ENCODE data around the gene KLHL11. TPM values are rescaled to one million over a fixed set of nuclear protein-coding genes. Genes with fewer than 3 reads are reported as not detected.
A peak's percentile ranks its signal among the peaks of the same experiment; 100 is the strongest.

Gene KLHL11
- total RNA-seq (2014; rRNA removed; shearing (Covaris generic)), result 27.7 and 28.5 TPM in 2 replicates
- 12.5 and 12.8 TPM in 2 replicates for polyA plus RNA-seq (2016; fragmentation: Nextera tagmentation; extraction: Ambion mirVana)

DNA sequence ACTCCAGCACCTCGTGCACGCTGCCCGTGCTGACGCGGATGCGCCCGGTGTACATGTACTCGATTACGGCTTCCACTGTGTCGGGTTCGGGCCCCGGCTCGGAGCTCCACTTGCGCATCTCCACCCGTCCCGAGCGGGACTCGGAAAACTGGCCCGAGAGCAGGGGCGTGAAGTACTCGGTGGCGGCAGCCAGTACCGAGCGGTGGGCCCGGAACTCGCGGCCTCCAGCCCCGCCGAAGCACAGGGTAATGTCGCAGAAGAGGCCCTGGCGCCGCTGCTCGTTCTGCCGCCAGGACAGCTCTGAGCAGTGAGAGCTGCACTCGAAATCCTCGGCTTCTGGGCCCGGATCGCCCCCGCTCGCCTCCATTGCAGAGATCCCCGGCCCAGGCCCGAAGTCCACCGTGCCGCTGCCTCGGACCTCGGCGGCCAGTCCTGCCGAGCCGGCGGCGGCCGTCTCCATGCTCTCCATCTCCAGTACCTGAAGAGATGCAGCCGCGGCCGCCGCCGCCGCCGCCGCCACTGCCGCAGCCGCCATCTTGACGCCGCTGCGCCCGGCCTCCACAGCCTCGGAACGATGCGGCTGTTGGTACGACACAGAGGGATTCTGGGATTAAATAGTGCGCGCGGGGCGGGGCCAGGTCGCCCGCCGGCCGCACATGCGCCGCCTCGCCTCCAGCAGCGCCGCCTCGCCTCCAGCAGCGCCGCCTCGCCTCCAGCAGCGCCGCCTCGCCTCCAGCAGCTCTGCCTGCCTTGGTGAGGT, at the start of gene KLHL11:
Gene KLHL11 (minus strand): TSS at position 588 of the 760 bp plus-strand sequence. CDS start 53 bp downstream, at position 535.
- TF ChIP-seq EZH2phosphoT487 (IDR thresholded peaks at IDR 0.05; ENCODE audit: insufficient read depth, low read depth) (no peak), EZH2 (IDR thresholded peaks at IDR 0.05; ENCODE audit: insufficient read depth, poor library complexity, severe bottlenecking) (no peak)
- Histone ChIP-seq H3K27me3 (replicated peaks; ENCODE audit: insufficient read depth) (no peaks in the 10 kb centered on the region), H3K36me3 (ENCODE audit: low read depth) (peaks cover 31% of the 10 kb centered on the region), H3F3A (ENCODE audit: insufficient read depth) (peaks cover 38% of the 10 kb centered on the region), H3K4me2 (ENCODE audit: unreplicated experiment) (peak within 1 kb of the TSS; percentile 85), H3K27ac (peak within 1 kb of the TSS; percentile 79), H3K9ac (peak within 1 kb of the TSS; percentile 92), H3K79me2 (ENCODE audit: insufficient read depth) (peaks cover 49% of the 10 kb centered on the region), H4K20me1 (ENCODE audit: insufficient read depth) (no peaks in the 10 kb centered on the region), H3K4me1 (ENCODE audit: insufficient read depth) (peaks cover 12% of the 10 kb centered on the region), H3K9me3 (ENCODE audit: low read depth) (no peaks in the 10 kb centered on the region), H3K4me3 (peak within 1 kb of the TSS; percentile 90), H2AFZ (peak within 1 kb of the TSS; percentile 73), H3K9me2 (ENCODE audit: insufficient read depth) (no peaks in the 10 kb centered on the region)
- 1% methylated on average over 52 to 68 of the region's 90 CpGs for WGBS, 2 experiments (ENCODE audit: low coverage in 1 of 2, low lambda C conversion rate in 2 of 2, missing lambda C conversion rate in 2 of 2)
- DNase-seq, result peak; percentile 98
- in situ Hi-C loops (cut with MboI), result no loop called here

DNA sequence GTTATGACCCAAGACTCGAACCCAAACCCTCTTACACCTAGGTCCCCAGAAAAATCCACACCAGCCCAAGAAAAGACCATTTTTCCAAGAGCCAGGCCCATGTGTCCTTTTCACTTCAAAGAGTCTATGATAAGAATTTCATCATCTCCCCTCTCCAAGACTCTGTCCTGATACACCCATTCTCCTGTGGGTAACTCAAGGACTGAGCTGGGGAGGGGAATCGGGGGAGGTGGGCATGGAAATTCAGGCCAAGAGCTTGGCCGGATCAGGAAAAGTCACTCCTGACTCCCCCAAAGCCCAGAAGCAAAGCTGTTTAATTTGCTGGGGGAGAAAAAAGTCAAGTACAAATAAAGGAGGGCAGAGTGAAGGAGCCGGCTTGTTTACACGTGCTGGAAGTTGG, 49.8 kb upstream of the KLHL11 start:
- WGBS, 2 experiments (ENCODE audit: low coverage in 1 of 2, low lambda C conversion rate in 2 of 2, missing lambda C conversion rate in 2 of 2), result 96 to 97% methylated on average over 5 of the region's 5 CpGs
- TF ChIP-seq EZH2phosphoT487 (IDR thresholded peaks at IDR 0.05; ENCODE audit: insufficient read depth, low read depth), result no peak
- Histone ChIP-seq H3K4me3 (no peak overlapping the region), H3K9me2 (ENCODE audit: insufficient read depth) (no peaks in the 10 kb centered on the region), H3K4me2 (ENCODE audit: unreplicated experiment) (no peak overlapping the region), H3K36me3 (ENCODE audit: low read depth) (peaks cover 18% of the 10 kb centered on the region; the same call in 1 of the 2 replicates), H3K79me2 (ENCODE audit: insufficient read depth) (peaks cover 76% of the 10 kb centered on the region), H3K27ac (peak overlapping the region; percentile 10; the same call in 1 of the 2 replicates), H2AFZ (no peak overlapping the region), H3K9me3 (ENCODE audit: low read depth) (no peaks in the 10 kb centered on the region), H3K4me1 (ENCODE audit: insufficient read depth) (peaks cover 59% of the 10 kb centered on the region), H3K9ac (no peak overlapping the region), H4K20me1 (ENCODE audit: insufficient read depth) (0 out of 2 replicates have a peak, but pooled peaks cover 5% of the 10 kb centered on the region), H3F3A (ENCODE audit: insufficient read depth) (peaks cover 49% of the 10 kb centered on the region), H3K27me3 (replicated peaks; ENCODE audit: insufficient read depth) (no peaks in the 10 kb centered on the region)
- DNase-seq, result no peak
- in situ Hi-C loops (cut with MboI), result no loop called here

DNA sequence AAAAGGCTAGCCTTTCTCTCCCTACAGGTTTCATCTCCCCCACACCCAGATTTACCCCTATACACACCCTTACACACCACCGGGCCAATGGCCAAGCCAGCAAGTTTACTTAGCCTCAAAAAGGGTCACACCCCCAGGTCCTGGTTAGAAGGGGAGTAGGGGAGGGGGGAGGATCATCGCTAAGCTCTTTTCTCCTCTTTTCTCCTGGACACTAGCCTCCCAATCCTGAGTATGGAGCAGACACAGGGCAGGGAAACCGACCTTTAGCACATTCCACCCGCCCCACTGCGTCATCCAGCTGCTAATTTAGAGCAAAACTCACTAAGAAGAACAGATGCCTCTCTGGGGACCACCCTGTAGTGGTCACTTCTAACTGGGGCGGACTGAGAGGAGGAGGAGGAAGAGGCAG, 49.1 kb upstream of the KLHL11 start:
- Histone ChIP-seq H3K4me1 (ENCODE audit: insufficient read depth) (peaks cover 58% of the 10 kb centered on the region), H2AFZ (no peak overlapping the region), H3K9ac (no peak overlapping the region), H3K27me3 (replicated peaks; ENCODE audit: insufficient read depth) (no peaks in the 10 kb centered on the region), H3K9me3 (ENCODE audit: low read depth) (no peaks in the 10 kb centered on the region), H4K20me1 (ENCODE audit: insufficient read depth) (0 out of 2 replicates have a peak, but pooled peaks cover 5% of the 10 kb centered on the region), H3K4me2 (ENCODE audit: unreplicated experiment) (no peak overlapping the region), H3K27ac (peak overlapping the region; percentile 10; the same call in 1 of the 2 replicates), H3K79me2 (ENCODE audit: insufficient read depth) (peaks cover 82% of the 10 kb centered on the region), H3K9me2 (ENCODE audit: insufficient read depth) (no peaks in the 10 kb centered on the region), H3F3A (ENCODE audit: insufficient read depth) (peaks cover 56% of the 10 kb centered on the region), H3K4me3 (no peak overlapping the region), H3K36me3 (ENCODE audit: low read depth) (peaks cover 24% of the 10 kb centered on the region; the same call in 1 of the 2 replicates)
- TF ChIP-seq EZH2 (IDR thresholded peaks at IDR 0.05; ENCODE audit: insufficient read depth, poor library complexity, severe bottlenecking), result no peak
- TF ChIP-seq EZH2phosphoT487 (IDR thresholded peaks at IDR 0.05; ENCODE audit: insufficient read depth, low read depth), result no peak
- DNase-seq, result no peak
- in situ Hi-C loops (cut with MboI), result no loop called here
- 80 to 86% methylated on average over 6 of the region's 6 CpGs for WGBS, 2 experiments (ENCODE audit: low coverage in 1 of 2, low lambda C conversion rate in 2 of 2, missing lambda C conversion rate in 2 of 2)

DNA sequence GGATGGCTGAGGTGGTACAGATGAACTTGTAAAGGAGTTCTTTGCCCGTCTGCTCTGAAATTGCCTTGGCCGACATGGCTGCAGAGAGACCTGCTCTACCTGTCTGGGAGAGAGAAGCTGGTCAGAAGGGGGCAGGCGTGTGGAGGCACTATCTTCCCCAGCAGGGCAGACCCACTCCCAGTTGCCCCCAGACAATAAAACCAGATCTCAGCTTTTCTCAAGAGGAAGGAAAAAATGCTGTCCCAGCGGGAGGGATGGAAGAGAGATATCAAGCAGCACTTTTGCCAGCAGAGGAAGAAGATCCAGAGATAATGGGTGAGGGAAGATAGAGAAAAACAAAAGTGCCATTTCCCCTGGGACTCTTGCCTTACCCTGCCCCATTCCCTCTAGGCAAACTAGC, 48.6 kb upstream of the KLHL11 start:
- TF ChIP-seq EZH2 (IDR thresholded peaks at IDR 0.05; ENCODE audit: insufficient read depth, poor library complexity, severe bottlenecking) (no peak), EZH2phosphoT487 (IDR thresholded peaks at IDR 0.05; ENCODE audit: insufficient read depth, low read depth) (no peak)
- WGBS, 2 experiments (ENCODE audit: low coverage in 1 of 2, low lambda C conversion rate in 2 of 2, missing lambda C conversion rate in 2 of 2), result 91 to 100% methylated on average over 4 of the region's 4 CpGs
- in situ Hi-C loops (cut with MboI), result no loop called here
- Histone ChIP-seq H3K9me3 (ENCODE audit: low read depth) (no peaks in the 10 kb centered on the region), H3K4me3 (no peak overlapping the region), H3K9ac (no peak overlapping the region), H4K20me1 (ENCODE audit: insufficient read depth) (0 out of 2 replicates have a peak, but pooled peaks cover 5% of the 10 kb centered on the region), H3K4me2 (ENCODE audit: unreplicated experiment) (no peak overlapping the region), H3K36me3 (ENCODE audit: low read depth) (peaks cover 27% of the 10 kb centered on the region; the same call in 1 of the 2 replicates), H3K9me2 (ENCODE audit: insufficient read depth) (no peaks in the 10 kb centered on the region), H3K27ac (no peak overlapping the region), H3K79me2 (ENCODE audit: insufficient read depth) (peaks cover 88% of the 10 kb centered on the region), H2AFZ (no peak overlapping the region), H3K4me1 (ENCODE audit: insufficient read depth) (peaks cover 58% of the 10 kb centered on the region), H3K27me3 (replicated peaks; ENCODE audit: insufficient read depth) (no peaks in the 10 kb centered on the region), H3F3A (ENCODE audit: insufficient read depth) (peaks cover 57% of the 10 kb centered on the region)
- no peak for DNase-seq
